Measurements from ENCODE around the gene KIAA0408. TPM values are rescaled to one million over a fixed set of nuclear protein-coding genes. Genes with fewer than 3 reads are reported as not detected.

Gene KIAA0408
- total and polyA plus RNA-seq, 9 of the 15 experiments (the other 6 are each of a cell fraction or from before 2014, with no cell fraction given) = 0.11 TPM; not detected in 8

GRCh38 chr6:127483399-127484055, 24.3 kb upstream of the KIAA0408 start:
- POLR2A ChIA-PET = no interaction called here
- no peak for ATAC-seq

More at GRCh38 chr6:127483399-127484055, 24.3 kb upstream of the KIAA0408 start:
- Histone ChIP-seq H3K4me2 (ENCODE audit: insufficient read depth, low read length) (no peak overlapping the region), H3K4me3 (no peak overlapping the region), H3K36me3 (ENCODE audit: control insufficient read depth, insufficient read depth, low read length) (no peaks in the 10 kb centered on the region), H3K9ac (ENCODE audit: insufficient read depth in 1 of 2, low read depth in 2 of 2, low read length in 2 of 2) (no peak overlapping the region), H3K27me3 (ENCODE audit: control insufficient read depth in 2 of 2, insufficient read depth in 2 of 2, low read length in 2 of 2) (no peaks in the 10 kb centered on the region), H3K9me1 (ENCODE audit: control insufficient read depth, insufficient read depth, low read length) (no peaks in the 10 kb centered on the region), H3K79me2 (ENCODE audit: control insufficient read depth, insufficient read depth, low read length) (no peaks in the 10 kb centered on the region), H3K9me3 (replicated peaks; ENCODE audit: control insufficient read depth, insufficient read depth, low read depth, low read length) (no peaks in the 10 kb centered on the region), H3K4me1 (replicated peaks in 1 of 2; ENCODE audit: control insufficient read depth in 2 of 2, insufficient read depth in 2 of 2, low read length in 2 of 2) (no peaks in the 10 kb centered on the region), H4K20me1 (replicated peaks; ENCODE audit: control insufficient read depth, insufficient read depth, low read length) (no peaks in the 10 kb centered on the region), H2AFZ (ENCODE audit: low read depth, low read length) (no peak overlapping the region), H3K27ac (ENCODE audit: extremely low read depth, low read depth, low read length) (no peak overlapping the region)
- no peak for DNase-seq (ENCODE audit: extremely low read depth in 1 of 4, low spot score in 3 of 4)
- WGBS (ENCODE audit: insufficient coverage, low coverage, missing lambda C conversion rate) = 0% methylated on average over 5 of the region's 5 CpGs
- TF ChIP-seq PATZ1 (CRISPR knock-in tag; IDR thresholded peaks at IDR 0.05; ENCODE audit: borderline replicate concordance) (no peak), NONO (IDR thresholded peaks at IDR 0.05; ENCODE audit: low read depth in 2 of 2, low read length in 1 of 2) (no peak), HCFC1 (IDR thresholded peaks at IDR 0.05; ENCODE audit: low read depth, low read length) (no peak), PREB (CRISPR knock-in tag; IDR thresholded peaks at IDR 0.05) (no peak), ZNF121 (CRISPR knock-in tag; conservative IDR thresholded peaks at IDR 0.05) (no peak), BMI1 (IDR thresholded peaks at IDR 0.05; ENCODE audit: low read length) (no peak), ESRRA (IDR thresholded peaks at IDR 0.05; ENCODE audit: borderline replicate concordance, low read depth) (no peak), ZNF584 (CRISPR knock-in tag; IDR thresholded peaks at IDR 0.05; ENCODE audit: low read depth) (no peak), L3MBTL2 (IDR thresholded peaks at IDR 0.05) (no peak), THRA (IDR thresholded peaks at IDR 0.05) (no peak), ZNF224 (CRISPR knock-in tag; IDR thresholded peaks at IDR 0.05) (no peak), ZNF174 (CRISPR knock-in tag; IDR thresholded peaks at IDR 0.05) (no peak), E2F1 (CRISPR knock-in tag; IDR thresholded peaks at IDR 0.05) (no peak), CBX3 (IDR thresholded peaks at IDR 0.05; ENCODE audit: borderline replicate concordance in 1 of 2, low read length in 2 of 2) (no peak), SP1 (CRISPR knock-in tag; IDR thresholded peaks at IDR 0.05) (no peak), FOXA3 (CRISPR knock-in tag; conservative IDR thresholded peaks at IDR 0.05 in 1 of 2, IDR thresholded peaks at IDR 0.05 in 1 of 2) (no peak), TEAD1 (CRISPR knock-in tag; IDR thresholded peaks at IDR 0.05) (no peak)
- CTCF ChIA-PET (ENCODE audit: low intra/inter-chr PET ratio) = no interaction called here
- in situ Hi-C loops (cut with MboI) (no loop called here), intact Hi-C loops (cut with micrococcal nuclease) (no loop called here)
- no TSS peak for BruUV-seq (replicated peaks)
- FAIRE-seq = no peak
